Stimulated activated naive CD8-positive, alpha-beta T cell treated with anti-CD3 and anti-CD28 coated beads, Interleukin-15, Interleukin-2, amounts not matched to agents 100 U/mL and 50 U/mL, for 24 hours (primary cell): ENCODE measurements around the gene LAMP5.

Source experiments
- ATAC-seq: fragments of 150-1000 bp; cut with Tn5 transposase; one replicate; pipeline ENCODE4 v1.10.0; 2021
- DNase-seq: peaks from one replicate; pipeline ENCODE4 v3.0.0; 2021

LAMP5 gene

DNA sequence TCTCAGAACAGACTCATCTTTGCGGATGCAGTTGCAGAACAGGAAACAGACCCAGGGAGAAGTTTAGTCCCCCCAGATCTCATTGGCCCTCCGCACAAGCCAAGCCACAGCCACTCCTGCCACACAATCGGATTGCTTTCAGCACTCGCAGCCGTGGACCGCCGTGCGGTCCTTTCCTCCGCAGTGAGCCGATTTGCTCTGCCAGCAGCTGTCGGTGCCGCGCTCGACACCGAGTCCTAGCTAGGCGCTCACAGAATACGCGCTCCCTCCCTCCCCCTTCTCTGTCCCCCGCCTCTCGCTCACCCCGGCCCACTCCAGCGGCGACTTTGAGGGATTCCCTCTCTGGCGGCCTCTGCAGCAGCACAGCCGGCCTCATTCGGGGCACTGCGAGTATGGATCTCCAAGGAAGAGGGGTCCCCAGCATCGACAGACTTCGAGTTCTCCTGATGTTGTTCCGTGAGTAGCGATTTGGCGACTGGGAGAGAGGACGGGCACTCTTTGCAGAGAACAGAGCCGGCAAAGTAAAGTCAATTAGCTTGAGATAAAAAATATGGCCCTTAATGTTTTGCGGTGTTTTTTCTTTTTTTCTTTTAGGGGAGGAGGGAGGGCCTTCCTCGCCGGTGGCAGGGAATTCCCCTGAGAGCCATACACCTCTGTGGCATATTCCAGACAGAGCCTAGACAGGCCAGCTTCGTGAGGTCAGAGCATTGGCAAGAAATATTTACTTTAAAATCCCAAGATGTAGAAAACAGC, at the start of gene LAMP5:
Gene LAMP5 (plus strand): TSS at position 130 of the 753 bp plus-strand sequence. CDS start 263 bp downstream, at position 393.
- ATAC-seq: no peak
- DNase-seq: no peak

- DNase-seq (no peak), ATAC-seq (no peak)
Observed at GRCh38 chr20:9467995-9468394, 46.4 kb upstream of the LAMP5 start.

DNA sequence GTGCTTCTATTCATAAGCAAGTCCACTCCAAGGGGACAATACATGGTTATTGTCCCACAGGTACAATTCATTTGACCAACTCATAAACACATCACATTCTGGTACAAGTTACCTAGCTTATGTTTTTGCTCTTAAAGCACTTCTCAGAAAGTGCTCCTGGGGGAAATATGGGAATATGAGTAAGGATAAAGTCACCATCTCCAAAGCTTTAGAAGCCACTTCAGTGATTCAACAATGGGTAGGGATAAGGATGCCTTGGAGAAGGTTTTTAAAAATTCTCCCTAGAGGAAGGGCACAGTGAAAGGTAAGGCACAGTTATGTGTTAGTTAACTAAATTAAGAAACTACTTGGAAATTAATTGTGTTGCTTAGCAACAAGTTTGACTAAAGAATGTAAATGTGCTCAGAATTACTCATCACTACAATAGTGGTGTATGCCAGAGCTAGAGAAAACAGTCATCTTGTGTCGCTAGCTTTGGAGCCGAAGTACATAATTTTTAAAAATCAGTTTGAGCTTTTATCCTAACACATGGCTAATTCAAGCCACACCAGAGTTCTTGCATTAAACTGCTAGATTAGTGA, 39.5 kb upstream of the LAMP5 start:
- ATAC-seq: no peak
- DNase-seq: no peak

- ATAC-seq (no peak), DNase-seq (no peak)
Observed at GRCh38 chr20:9475456-9475855, 38.9 kb upstream of the LAMP5 start.

DNA sequence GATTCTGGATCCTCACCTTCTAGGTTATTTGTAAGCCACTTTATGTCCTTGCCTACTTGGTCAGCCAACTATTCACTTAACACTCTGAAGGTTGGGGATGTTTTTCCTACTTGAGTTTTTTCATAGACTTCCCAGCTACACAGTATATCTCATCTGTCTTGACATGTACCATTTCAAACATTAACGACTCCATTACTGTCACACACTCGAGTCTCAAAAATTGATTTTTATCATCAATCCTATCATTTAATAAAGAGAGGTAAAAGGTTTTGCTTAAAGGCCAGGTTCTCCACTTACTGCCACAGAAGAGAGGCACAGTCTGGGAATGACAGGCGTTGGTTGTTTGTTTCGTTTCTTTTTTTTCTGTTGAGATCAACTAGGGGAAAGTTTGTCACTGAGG, 38.2 kb upstream of the LAMP5 start:
- ATAC-seq (no peak), DNase-seq (no peak)

DNA sequence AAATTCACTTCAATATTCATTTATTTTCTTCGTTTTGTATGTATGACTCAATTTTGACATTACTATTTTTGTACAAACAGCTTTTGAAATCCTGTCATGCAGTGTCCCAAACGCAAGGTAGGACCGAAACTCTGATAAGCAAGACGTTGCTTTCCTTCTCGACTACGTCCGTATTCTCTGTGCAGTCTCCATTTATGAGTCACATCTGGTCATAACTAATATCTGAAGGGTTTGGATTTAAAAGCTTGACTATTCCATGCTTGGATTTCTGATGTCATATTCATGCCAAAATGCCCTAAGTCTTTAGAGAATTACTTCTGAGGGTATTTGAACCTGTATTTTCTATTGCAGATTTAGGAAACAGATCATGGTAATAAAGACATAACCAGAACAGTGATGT, 37.8 kb upstream of the LAMP5 start:
- ATAC-seq: no peak

DNA sequence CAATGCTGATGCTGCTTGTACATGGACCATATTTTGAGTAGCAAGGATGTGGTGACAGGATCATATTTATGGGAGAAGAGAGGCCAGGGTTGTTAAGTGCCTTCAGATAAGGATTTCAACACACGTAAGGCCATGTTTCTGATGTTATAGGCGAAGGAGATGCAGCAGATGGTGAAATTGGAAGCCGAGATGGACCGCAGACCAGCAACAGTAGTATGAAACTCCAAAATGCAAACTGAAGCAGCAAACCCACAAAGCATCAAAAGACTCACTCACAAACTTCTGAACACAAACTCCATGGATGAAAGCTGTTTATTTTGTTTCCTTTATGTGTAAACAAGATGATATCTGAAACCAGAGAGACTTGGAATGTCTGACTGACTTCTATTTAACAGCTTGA, 35.6 kb upstream of the LAMP5 start:
- ATAC-seq: no peak
- no peak for DNase-seq

More for the DNA sequence above, 37.8 kb upstream of the LAMP5 start:
- no peak for DNase-seq

- no peak for DNase-seq
- no peak for ATAC-seq
Observed at GRCh38 chr20:9480066-9480465, 34.3 kb upstream of the LAMP5 start.

GRCh38 chr20:9482180-9482579, 32.2 kb upstream of the LAMP5 start:
- DNase-seq: no peak
- ATAC-seq: no peak

DNA sequence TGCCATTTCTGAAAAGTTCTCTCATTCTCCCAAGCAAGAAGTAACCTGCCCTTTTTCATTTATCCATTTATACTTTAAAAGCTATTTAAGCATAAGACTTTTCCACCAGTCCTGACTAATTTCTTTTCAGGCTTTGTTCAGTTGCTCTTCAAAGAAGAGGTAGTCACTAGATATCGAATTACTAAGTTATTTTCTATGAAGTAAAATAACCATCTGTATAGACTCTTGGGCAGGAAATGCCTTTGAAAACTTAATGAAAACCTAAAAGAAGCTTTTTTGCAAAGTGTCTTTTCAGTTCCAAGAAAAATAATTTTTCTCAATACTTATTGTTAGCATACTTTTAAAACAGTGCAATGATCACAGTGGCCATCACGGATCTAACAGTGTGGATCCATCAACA, 31.3 kb upstream of the LAMP5 start:
- no peak for DNase-seq
- no peak for ATAC-seq

DNA sequence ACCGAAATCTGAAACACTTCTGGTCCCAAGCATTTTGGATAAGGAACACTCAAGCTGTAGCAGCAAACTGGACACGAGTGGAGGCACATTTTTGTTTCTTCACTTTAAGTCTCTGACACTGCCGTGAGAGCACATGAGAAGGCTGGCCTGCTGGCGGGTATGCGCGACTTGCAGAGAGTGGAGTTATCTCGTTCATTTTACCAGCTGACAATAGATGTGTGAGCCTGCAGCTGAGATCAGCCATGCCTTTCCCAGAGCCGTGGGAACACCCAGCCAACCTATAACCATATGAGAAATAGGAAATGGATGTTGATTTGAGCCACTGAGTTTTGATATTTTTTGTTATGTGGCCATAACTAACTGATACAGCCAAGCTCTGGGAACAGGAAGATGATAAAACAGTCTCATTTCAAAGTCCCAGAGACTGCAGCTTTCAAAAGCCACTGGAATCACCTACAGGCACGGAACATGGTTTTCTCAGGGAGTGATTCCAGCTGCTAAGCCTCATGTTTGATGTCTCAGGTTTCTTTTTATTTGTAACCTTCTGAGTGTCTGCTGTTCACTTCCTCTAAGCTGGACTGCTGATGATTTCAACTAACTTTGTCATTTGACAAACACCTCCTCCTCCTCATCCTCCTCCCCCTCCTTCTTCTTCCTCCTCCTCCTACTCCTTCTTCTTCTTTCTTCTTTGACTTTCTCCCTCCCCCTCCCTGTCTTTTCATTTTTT, 28.6 kb upstream of the LAMP5 start:
- no peak for DNase-seq
- ATAC-seq: no peak

DNA sequence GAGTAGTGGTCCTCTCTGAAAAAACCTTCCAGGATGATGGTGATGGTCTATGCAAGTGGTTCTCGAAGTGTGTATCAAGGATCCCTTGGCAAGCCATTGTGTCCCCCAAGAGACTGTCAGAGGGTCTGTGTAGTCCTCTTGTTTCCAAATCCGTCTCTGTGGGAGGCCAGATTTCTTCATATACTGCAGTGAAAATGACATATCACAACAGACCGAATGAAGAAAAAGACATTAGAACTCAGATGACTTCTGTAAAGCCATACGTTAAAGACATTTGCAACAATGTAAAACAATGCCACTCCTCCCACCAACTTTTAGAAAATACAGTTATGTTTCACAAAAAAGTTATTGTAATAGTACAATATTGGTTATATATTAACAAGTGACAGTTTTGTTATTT, 27.2 kb upstream of the LAMP5 start:
- DNase-seq (no peak), ATAC-seq (no peak)

- ATAC-seq (no peak), DNase-seq (no peak)
Observed at GRCh38 chr20:9488063-9488462, 26.3 kb upstream of the LAMP5 start.

DNA sequence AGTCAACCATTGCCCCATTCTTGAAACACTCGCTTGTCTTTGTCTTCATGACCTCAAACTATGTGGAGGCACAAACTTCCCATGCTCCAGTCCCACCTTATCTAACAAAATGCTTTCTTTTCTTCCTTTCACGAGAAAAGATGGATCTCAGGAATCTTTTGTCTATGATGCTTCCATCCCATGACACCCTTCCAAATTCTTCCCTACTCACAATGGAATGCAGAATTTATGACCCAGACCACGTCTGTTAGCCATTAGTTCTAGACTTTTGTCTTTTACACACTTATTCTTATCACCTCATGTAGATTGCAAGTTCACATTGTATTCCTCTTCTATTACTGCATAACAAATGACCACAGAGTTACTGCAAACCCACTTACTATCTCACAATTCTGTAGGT, 24.2 kb upstream of the LAMP5 start:
- DNase-seq (no peak), ATAC-seq (no peak)

GRCh38 chr20:9490631-9491030, 23.8 kb upstream of the LAMP5 start:
- ATAC-seq: no peak

GRCh38 chr20:9491324-9491723, 23.1 kb upstream of the LAMP5 start:
- ATAC-seq: no peak
- no peak for DNase-seq

More at GRCh38 chr20:9490631-9491030, 23.8 kb upstream of the LAMP5 start:
- no peak for DNase-seq

GRCh38 chr20:9492067-9492466, 22.3 kb upstream of the LAMP5 start:
- ATAC-seq: no peak
- DNase-seq: no peak

- DNase-seq (no peak), ATAC-seq (no peak)
Observed at GRCh38 chr20:9493803-9494202, 20.6 kb upstream of the LAMP5 start.

- DNase-seq (no peak), ATAC-seq (no peak)
Observed at GRCh38 chr20:9495701-9496100, 18.7 kb upstream of the LAMP5 start.

- no peak for ATAC-seq
Observed at GRCh38 chr20:9496155-9496554, 18.2 kb upstream of the LAMP5 start.

GRCh38 chr20:9498322-9498721, 16.1 kb upstream of the LAMP5 start:
- no peak for DNase-seq

More at GRCh38 chr20:9496155-9496554, 18.2 kb upstream of the LAMP5 start:
- DNase-seq: no peak

GRCh38 chr20:9499126-9499899, 15.1 kb upstream of the LAMP5 start:
- ATAC-seq: no peak
- DNase-seq: no peak

More at GRCh38 chr20:9498322-9498721, 16.1 kb upstream of the LAMP5 start:
- no peak for ATAC-seq
